Measurements from ENCODE around the gene MYO19. TPM values are rescaled to one million over a fixed set of nuclear protein-coding genes. Genes with fewer than 3 reads are reported as not detected.

Gene MYO19
- total RNA-seq, 1 experiment from 2014 or later, result 44.7 TPM

Small RNAs within 50 kb of the gene (small RNA-seq; reads per million reads assigned to genes)
- gene RNA5SP439, result 0 reads per million in 2 experiments

Other genes with a start within 250 kb of the MYO19 start
- gene TBC1D3G, start 211.0 kb downstream of the MYO19 start, total RNA-seq (2014; rRNA removed; shearing (Covaris generic)), result not detected in 2 replicates
- gene TBC1D3H, start 146.4 kb downstream of the MYO19 start, total RNA-seq (2014; rRNA removed; shearing (Covaris generic)), result not detected in 2 replicates
- 54.9 and 56.9 TPM in 2 replicates for gene ZNHIT3, start 48.2 kb downstream of the MYO19 start, total RNA-seq (2014; rRNA removed; shearing (Covaris generic))
- 15.7 and 16.7 TPM in 2 replicates for gene PIGW, start 119 bp upstream of the MYO19 start, total RNA-seq (2014; rRNA removed; shearing (Covaris generic))
- gene GGNBP2, start 10.1 kb upstream of the MYO19 start, total RNA-seq (2014; rRNA removed; shearing (Covaris generic)), result 42.8 and 46.9 TPM in 2 replicates
- gene DHRS11, start 57.0 kb upstream of the MYO19 start, total RNA-seq (2014; rRNA removed; shearing (Covaris generic)), result 12.9 and 19.1 TPM in 2 replicates
- gene MRM1, start 66.7 kb upstream of the MYO19 start, total RNA-seq (2014; rRNA removed; shearing (Covaris generic)), result 15.8 and 16.3 TPM in 2 replicates